ENCODE measurements around the gene CFAP46. TPM values are rescaled to one million over a fixed set of nuclear protein-coding genes. Genes with fewer than 3 reads are reported as not detected.

The CFAP46 gene
- total RNA-seq, 2 donors from 2014 or later = 0.35 to 1.5 TPM

- TF ChIP-seq CTCF (IDR thresholded peaks at IDR 0.05) = no peak
- DNase-seq (ENCODE audit: low spot score) = no peak
Observed at GRCh38 chr10:132808383-132809231, 133.8 kb downstream of the CFAP46 start.

DNA sequence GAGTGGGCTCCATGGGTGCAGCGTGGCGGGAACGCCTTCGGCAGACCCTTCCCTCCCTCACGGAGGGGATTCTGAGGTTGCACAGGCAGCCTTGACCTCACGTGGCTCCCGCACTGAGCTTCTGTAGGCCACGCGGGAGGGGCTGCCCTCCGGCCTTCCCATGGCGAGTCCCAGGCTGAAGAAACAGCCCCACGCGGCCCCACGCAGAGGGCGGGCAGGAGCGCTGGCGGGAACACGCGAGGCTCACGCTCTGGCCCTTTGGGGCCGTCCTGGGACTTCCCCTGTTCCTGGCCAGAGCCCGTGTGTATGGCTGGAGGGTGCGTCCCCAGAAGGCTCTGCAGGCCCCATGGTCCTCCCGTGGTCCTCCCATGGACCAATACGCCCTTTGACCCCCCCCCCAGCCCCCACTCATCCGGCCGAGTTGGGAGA lies 134.7 kb downstream of the CFAP46 start:
- Histone ChIP-seq H3K4me1 (no peaks in the 10 kb centered on the region), H3K4me3 (no peak overlapping the region), H3K27ac (no peak overlapping the region), H3K9me3 (no peaks in the 10 kb centered on the region), H3K36me3 (no peaks in the 10 kb centered on the region), H3K27me3 (no peaks in the 10 kb centered on the region)
- DNase-seq (ENCODE audit: low spot score) = no peak
- TF ChIP-seq CTCF (IDR thresholded peaks at IDR 0.05) = no peak

More at GRCh38 chr10:132808383-132809231, 133.8 kb downstream of the CFAP46 start:
- Histone ChIP-seq H3K4me3 (no peak overlapping the region), H3K27me3 (no peaks in the 10 kb centered on the region), H3K27ac (no peak overlapping the region), H3K4me1 (no peaks in the 10 kb centered on the region), H3K9me3 (no peaks in the 10 kb centered on the region), H3K36me3 (no peaks in the 10 kb centered on the region)

- no peak for DNase-seq (ENCODE audit: low spot score)
- Histone ChIP-seq H3K27me3 (no peaks in the 10 kb centered on the region), H3K9me3 (peaks cover 0 to 5% of the 10 kb centered on the region in 2 donors), H3K4me3 (no peak overlapping the region), H3K36me3 (no peaks in the 10 kb centered on the region), H3K4me1 (no peaks in the 10 kb centered on the region), H3K27ac (no peak overlapping the region)
- no peak for TF ChIP-seq CTCF (IDR thresholded peaks at IDR 0.05)
Observed at GRCh38 chr10:132806561-132807003, 135.8 kb downstream of the CFAP46 start.

DNA sequence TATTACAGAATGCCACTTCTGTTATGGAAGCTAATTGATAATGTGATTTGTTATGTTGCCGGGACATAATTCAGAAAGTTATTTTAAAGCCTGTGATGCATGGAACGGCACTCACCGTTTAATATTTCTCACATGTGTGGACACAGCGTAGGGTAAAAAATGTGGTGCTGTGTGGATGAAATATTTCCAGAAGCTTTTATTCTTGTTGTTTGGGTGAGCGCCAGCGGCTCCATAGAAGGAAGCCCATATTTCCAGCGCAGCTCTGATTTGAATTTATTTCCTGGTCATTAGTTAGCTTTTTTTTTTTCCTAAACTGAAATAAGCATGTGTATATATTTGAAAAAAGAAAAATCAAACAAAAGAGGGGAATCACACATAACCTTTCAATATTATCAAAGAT lies 136.3 kb downstream of the CFAP46 start:
- DNase-seq (ENCODE audit: low spot score) = no peak
- H3K4me3 ChIP-seq = no peak overlapping the region

DNA sequence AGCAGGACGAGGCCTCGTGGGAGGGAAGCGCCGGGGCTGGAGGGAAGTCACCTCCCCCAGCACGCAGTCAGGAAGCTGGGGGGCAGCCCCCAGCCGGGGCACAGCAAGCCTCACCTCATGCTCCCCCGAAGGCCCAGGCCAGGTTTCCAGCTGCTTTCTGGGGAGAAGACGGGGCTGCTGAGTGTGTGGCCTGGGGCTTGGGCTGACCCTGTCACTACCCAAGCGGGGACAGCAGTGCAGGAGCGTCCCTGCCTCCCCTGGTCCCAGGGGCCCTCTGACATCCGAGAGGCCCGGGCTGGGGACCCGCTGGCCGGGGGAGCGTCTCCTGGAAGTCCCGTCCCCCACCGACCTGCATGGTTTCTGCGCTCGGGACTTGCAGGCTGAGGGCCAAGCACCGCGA lies 136.8 kb downstream of the CFAP46 start:
- Histone ChIP-seq H3K4me3 (no peak overlapping the region), H3K36me3 (no peaks in the 10 kb centered on the region), H3K9me3 (peaks cover 0 to 5% of the 10 kb centered on the region in 2 donors), H3K27ac (no peak overlapping the region), H3K27me3 (no peaks in the 10 kb centered on the region), H3K4me1 (no peaks in the 10 kb centered on the region)
- no peak for DNase-seq (ENCODE audit: low spot score)
- TF ChIP-seq CTCF (IDR thresholded peaks at IDR 0.05) = no peak

More for the DNA sequence above, 136.3 kb downstream of the CFAP46 start:
- Histone ChIP-seq H3K36me3 (no peaks in the 10 kb centered on the region), H3K27me3 (no peaks in the 10 kb centered on the region), H3K27ac (no peak overlapping the region), H3K9me3 (peaks cover 0 to 5% of the 10 kb centered on the region in 2 donors), H3K4me1 (no peaks in the 10 kb centered on the region)
- TF ChIP-seq CTCF (IDR thresholded peaks at IDR 0.05) = no peak
